ENCODE results near the gene VPS37B.

DNA sequence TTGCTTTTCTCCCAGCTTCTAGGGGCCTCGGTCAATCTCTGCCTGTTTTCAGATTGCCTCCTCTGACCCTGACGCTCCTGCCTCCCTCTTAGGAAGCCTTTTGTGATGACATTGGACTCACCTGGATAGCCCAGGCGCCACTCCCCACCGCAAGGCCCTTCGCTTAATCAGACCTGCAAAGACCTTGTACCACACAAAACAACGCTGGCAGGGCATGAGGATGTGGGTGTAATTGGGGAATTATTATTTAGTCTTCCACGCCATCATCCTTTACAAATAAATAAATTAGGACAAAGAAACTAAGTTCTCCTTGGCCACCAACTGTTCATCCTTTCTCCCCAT lies 7.7 kb upstream of the VPS37B start:
- TF ChIP-seq POLR2A (IDR thresholded peaks at IDR 0.05): no peak
- TF ChIP-seq, protein P1, sequence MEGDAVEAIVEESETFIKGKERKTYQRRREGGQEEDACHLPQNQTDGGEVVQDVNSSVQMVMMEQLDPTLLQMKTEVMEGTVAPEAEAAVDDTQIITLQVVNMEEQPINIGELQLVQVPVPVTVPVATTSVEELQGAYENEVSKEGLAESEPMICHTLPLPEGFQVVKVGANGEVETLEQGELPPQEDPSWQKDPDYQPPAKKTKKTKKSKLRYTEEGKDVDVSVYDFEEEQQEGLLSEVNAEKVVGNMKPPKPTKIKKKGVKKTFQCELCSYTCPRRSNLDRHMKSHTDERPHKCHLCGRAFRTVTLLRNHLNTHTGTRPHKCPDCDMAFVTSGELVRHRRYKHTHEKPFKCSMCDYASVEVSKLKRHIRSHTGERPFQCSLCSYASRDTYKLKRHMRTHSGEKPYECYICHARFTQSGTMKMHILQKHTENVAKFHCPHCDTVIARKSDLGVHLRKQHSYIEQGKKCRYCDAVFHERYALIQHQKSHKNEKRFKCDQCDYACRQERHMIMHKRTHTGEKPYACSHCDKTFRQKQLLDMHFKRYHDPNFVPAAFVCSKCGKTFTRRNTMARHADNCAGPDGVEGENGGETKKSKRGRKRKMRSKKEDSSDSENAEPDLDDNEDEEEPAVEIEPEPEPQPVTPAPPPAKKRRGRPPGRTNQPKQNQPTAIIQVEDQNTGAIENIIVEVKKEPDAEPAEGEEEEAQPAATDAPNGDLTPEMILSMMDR (IDR thresholded peaks at IDR 0.05 in 4 of 5, conservative IDR thresholded peaks at IDR 0.05 in 1 of 5): no peak
